CD4-positive, alpha-beta T cell treated with Interleukin-15 for 1 hour (primary cell): ENCODE results near the gene EN1.

Experiments
- DNase-seq: peaks from one replicate; pipeline ENCODE4 v3.0.0-alpha.2; 2020

EN1 gene

GRCh38 chr2:118842661-118843482 lies 4.6 kb downstream of the EN1 start:
- no peak for DNase-seq

GRCh38 chr2:118841828-118842461 lies 5.5 kb downstream of the EN1 start:
- no peak for DNase-seq

- no peak for DNase-seq
Measured at GRCh38 chr2:118841450-118841827, 6.0 kb downstream of the EN1 start.

- no peak for DNase-seq
Measured at GRCh38 chr2:118838741-118839455, 8.6 kb downstream of the EN1 start.

- DNase-seq = no peak
Measured at GRCh38 chr2:118837621-118838020, 9.8 kb downstream of the EN1 start.

GRCh38 chr2:118837067-118837466 lies 10.4 kb downstream of the EN1 start:
- DNase-seq = no peak

GRCh38 chr2:118836411-118836930 lies 11.0 kb downstream of the EN1 start:
- no peak for DNase-seq

GRCh38 chr2:118835746-118836410 lies 11.6 kb downstream of the EN1 start:
- DNase-seq = no peak

GRCh38 chr2:118834901-118835745 lies 12.3 kb downstream of the EN1 start:
- DNase-seq = no peak

- no peak for DNase-seq
Measured at GRCh38 chr2:118834440-118834810, 13.0 kb downstream of the EN1 start.

- DNase-seq = no peak
Measured at GRCh38 chr2:118833716-118834439, 13.6 kb downstream of the EN1 start.

- DNase-seq = no peak
Measured at GRCh38 chr2:118832791-118833715, 14.4 kb downstream of the EN1 start.

- DNase-seq = no peak
Measured at GRCh38 chr2:118832071-118832790, 15.2 kb downstream of the EN1 start.

- DNase-seq = no peak
Measured at GRCh38 chr2:118830881-118831280, 16.6 kb downstream of the EN1 start.

GRCh38 chr2:118830118-118830517 lies 17.3 kb downstream of the EN1 start:
- no peak for DNase-seq

- DNase-seq = no peak
Measured at GRCh38 chr2:118826093-118826492, 21.4 kb downstream of the EN1 start.

GRCh38 chr2:118823633-118824032 lies 23.8 kb downstream of the EN1 start:
- DNase-seq = no peak

GRCh38 chr2:118822572-118822971 lies 24.9 kb downstream of the EN1 start:
- no peak for DNase-seq

- no peak for DNase-seq
Measured at GRCh38 chr2:118822015-118822414, 25.4 kb downstream of the EN1 start.

GRCh38 chr2:118817469-118817868 lies 30.0 kb downstream of the EN1 start:
- no peak for DNase-seq
